ENCODE results near the gene TBX5. TPM values are rescaled to one million over a fixed set of nuclear protein-coding genes. Genes with fewer than 3 reads are reported as not detected.

TBX5 gene
- total and polyA plus RNA-seq, 9 donors: 0.04 to 0.23 (median 0.17) TPM; not detected in 5

DNA sequence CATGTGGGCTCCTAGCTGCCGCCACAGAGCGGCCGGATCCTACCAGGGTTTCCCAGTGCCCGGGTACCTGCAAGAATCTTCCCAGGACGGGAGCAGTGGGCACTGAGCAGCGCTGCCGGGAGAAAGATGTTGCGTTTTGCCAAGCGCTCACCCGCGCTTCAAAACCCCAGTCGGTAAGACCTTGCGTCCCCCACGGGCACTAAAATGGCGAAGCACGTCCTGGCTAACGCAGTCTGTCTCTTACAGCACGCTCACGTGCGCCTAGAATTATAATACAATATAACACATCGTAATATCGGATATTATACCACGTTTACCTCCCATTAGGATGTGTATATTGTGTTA, 35.1 kb upstream of the TBX5 start:
- H3K36me3 ChIP-seq: no peaks in the 10 kb centered on the region
- intact Hi-C loops (cut with DNase I): no loop called here
- no peaks in the 10 kb centered on the region for H3K27me3 ChIP-seq
- H3K9me3 ChIP-seq: no peaks in the 10 kb centered on the region
- TF ChIP-seq POLR2A (IDR thresholded peaks at IDR 0.05): no peak
- no peak for TF ChIP-seq EP300 (IDR thresholded peaks at IDR 0.05)
- TF ChIP-seq, protein P1, sequence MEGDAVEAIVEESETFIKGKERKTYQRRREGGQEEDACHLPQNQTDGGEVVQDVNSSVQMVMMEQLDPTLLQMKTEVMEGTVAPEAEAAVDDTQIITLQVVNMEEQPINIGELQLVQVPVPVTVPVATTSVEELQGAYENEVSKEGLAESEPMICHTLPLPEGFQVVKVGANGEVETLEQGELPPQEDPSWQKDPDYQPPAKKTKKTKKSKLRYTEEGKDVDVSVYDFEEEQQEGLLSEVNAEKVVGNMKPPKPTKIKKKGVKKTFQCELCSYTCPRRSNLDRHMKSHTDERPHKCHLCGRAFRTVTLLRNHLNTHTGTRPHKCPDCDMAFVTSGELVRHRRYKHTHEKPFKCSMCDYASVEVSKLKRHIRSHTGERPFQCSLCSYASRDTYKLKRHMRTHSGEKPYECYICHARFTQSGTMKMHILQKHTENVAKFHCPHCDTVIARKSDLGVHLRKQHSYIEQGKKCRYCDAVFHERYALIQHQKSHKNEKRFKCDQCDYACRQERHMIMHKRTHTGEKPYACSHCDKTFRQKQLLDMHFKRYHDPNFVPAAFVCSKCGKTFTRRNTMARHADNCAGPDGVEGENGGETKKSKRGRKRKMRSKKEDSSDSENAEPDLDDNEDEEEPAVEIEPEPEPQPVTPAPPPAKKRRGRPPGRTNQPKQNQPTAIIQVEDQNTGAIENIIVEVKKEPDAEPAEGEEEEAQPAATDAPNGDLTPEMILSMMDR (IDR thresholded peaks at IDR 0.05): no peak
- H3K4me3 ChIP-seq: no peak overlapping the region
- no peaks in the 10 kb centered on the region for H3K4me1 ChIP-seq (ENCODE audit: insufficient read depth)
- no peak overlapping the region for H3K27ac ChIP-seq
- no peak for DNase-seq
- 2 to 4% (median 2%) methylated on average over 23 of the region's 23 CpGs for WGBS, 3 donors

DNA sequence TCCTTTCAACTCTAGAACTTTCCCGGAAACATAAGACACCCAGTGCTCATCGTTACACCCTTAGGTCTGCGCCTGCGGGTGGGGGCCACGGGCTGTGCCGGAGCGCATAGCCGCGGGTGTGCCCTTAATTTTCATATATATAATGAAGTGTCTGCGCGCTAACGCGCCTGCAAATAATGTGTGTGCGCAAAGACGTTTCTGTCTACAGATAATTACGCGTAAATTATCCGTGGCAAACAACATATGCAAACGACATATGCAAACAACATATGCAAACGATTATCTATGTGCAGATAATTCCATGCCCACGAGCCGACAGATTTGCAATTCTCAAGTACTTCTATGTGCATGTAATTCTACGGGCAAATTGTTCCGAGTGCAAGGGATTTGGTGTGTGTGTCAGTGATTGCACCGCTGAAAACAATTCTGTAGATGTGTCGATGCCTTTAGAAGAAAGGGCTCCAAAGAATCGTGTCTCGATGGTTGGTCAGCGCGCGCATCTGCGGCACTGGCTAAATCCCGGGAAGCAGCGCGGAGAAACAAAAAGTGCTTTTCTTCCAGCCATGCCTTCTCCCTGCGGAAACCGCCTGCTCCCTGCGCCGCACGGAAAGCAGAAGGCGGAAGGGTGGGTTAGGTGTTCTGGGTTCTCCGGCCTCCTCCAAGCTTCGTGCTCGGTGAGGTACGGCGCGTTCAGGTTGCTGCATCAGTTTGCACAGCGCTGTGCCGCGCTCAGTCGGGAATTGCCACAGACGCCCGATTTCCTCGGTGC, 34.5 kb upstream of the TBX5 start:
- WGBS, 3 donors: 1 to 2% (median 1%) methylated on average over 49 to 54 of the region's 54 CpGs
- Histone ChIP-seq H3K4me1 (ENCODE audit: insufficient read depth) (no peaks in the 10 kb centered on the region), H3K9me3 (no peaks in the 10 kb centered on the region), H3K27ac (no peak overlapping the region), H3K4me3 (no peak overlapping the region), H3K27me3 (no peaks in the 10 kb centered on the region), H3K36me3 (no peaks in the 10 kb centered on the region)
- TF ChIP-seq POLR2A (IDR thresholded peaks at IDR 0.05) (no peak), EP300 (IDR thresholded peaks at IDR 0.05) (no peak)
- TF ChIP-seq, protein P1 (IDR thresholded peaks at IDR 0.05): no peak
- DNase-seq: no peak
- intact Hi-C loops (cut with DNase I): no loop called here

DNA sequence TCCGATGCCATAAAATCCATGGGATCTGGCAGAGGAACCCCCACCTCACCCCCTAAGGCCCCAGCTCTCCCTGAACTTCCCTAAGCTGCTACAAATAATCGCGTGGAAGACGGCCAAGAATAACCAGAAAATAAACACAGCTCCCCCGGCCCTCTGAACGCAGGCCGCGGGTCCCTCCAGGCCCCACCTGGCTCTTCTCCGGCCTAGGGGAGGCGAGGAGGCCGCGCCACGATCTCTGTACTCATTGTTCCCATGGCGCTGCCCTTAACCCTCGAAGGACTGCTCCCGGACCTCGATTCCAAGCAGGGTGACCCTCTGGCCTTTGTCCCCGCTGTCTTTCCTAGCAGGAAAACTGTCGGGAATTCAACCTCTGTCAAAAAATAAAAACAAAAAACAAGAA, 33.9 kb upstream of the TBX5 start:
- Histone ChIP-seq H3K27ac (no peak overlapping the region), H3K4me3 (no peak overlapping the region), H3K4me1 (ENCODE audit: insufficient read depth) (no peaks in the 10 kb centered on the region), H3K36me3 (no peaks in the 10 kb centered on the region), H3K9me3 (no peaks in the 10 kb centered on the region), H3K27me3 (no peaks in the 10 kb centered on the region)
- DNase-seq: no peak
- intact Hi-C loops (cut with DNase I): no loop called here
- TF ChIP-seq EP300 (IDR thresholded peaks at IDR 0.05) (no peak), POLR2A (IDR thresholded peaks at IDR 0.05) (no peak)
- TF ChIP-seq, protein P1 (IDR thresholded peaks at IDR 0.05): no peak
- 1 to 2% (median 1%) methylated on average over 19 of the region's 19 CpGs for WGBS, 3 donors

DNA sequence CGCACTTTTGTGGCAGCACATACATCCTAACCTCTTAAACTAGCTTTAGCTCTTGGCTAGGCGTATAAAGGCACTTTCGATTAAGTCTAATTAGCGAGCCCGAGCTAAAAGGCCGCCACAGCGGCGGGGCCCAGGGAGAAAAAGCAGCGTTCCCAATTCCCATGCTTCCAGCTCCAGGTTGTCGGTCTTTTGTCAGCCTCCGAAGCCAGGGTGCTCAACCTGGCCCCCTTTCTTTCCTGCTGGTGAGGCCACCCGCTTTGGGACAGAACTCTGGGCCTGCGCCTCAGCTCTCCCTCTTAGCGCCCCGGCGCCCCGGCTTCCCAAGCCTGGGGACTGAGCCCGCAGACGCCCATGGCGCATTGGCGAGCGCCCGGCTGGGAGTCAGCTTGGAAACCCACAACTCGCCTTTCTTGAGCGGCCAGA, 33.3 kb upstream of the TBX5 start:
- no peaks in the 10 kb centered on the region for H3K9me3 ChIP-seq
- 1 to 2% (median 2%) methylated on average over 25 of the region's 25 CpGs for WGBS, 3 donors
- DNase-seq: no peak
- no peaks in the 10 kb centered on the region for H3K27me3 ChIP-seq
- H3K36me3 ChIP-seq: no peaks in the 10 kb centered on the region
- H3K4me1 ChIP-seq (ENCODE audit: insufficient read depth): no peaks in the 10 kb centered on the region
- H3K27ac ChIP-seq: no peak overlapping the region
- no peak overlapping the region for H3K4me3 ChIP-seq
- intact Hi-C loops (cut with DNase I): no loop called here
- TF ChIP-seq EP300 (IDR thresholded peaks at IDR 0.05) (no peak), POLR2A (IDR thresholded peaks at IDR 0.05) (no peak)
- TF ChIP-seq, protein P1 (IDR thresholded peaks at IDR 0.05): no peak
